GM18505 (cell line): ENCODE measurements around the gene C2orf92.
"Not testable (repeated sequence)": the region's sequence is repeated elsewhere in the genome, so short reads cannot be mapped to it uniquely, and the experiment has no call there.

Source experiments
- ATAC-seq: cut with Tn5 transposase; IDR thresholded peaks from one replicate; pipeline ENCODE4 v1.9.1; 2021; ENCODE audit not compliant: unreplicated experiment
- POLR2A ChIP-seq: IDR thresholded peaks from 4 replicates; pipeline ENCODE4 v1.6.1; 2011; ENCODE audit warnings: borderline replicate concordance; ENCODE audit not compliant: insufficient read depth, insufficient read length; ENCODE audit errors: extremely low read depth

C2orf92 gene

GRCh38 chr2:97669448-97669847, at the start of gene C2orf92:
TSS of gene C2orf92 (plus strand) at chr2:97669713. CDS start at chr2:97669789, 76 bp downstream.
- no peak for ATAC-seq
- TF ChIP-seq POLR2A = no peak

- not testable (repeated sequence) for ATAC-seq
These were observed 49.0 kb upstream of the C2orf92 start for GRCh38 chr2:97620492-97620891.

- ATAC-seq = not testable (repeated sequence)
These were observed 46.5 kb upstream of the C2orf92 start for GRCh38 chr2:97622976-97623375.

- not testable (repeated sequence) for ATAC-seq
These were observed 44.0 kb upstream of the C2orf92 start for GRCh38 chr2:97625354-97626048.

GRCh38 chr2:97626049-97626430, 43.5 kb upstream of the C2orf92 start:
- not testable (repeated sequence) for ATAC-seq

- ATAC-seq = no peak
- TF ChIP-seq POLR2A = no peak
These were observed 25.3 kb upstream of the C2orf92 start for GRCh38 chr2:97644023-97644717.

GRCh38 chr2:97645112-97645694, 24.3 kb upstream of the C2orf92 start:
- peak; percentile 25 for ATAC-seq
- TF ChIP-seq POLR2A = no peak

GRCh38 chr2:97645695-97646629, 23.6 kb upstream of the C2orf92 start, which contains the start of gene COX5B:
TSS of gene COX5B (plus strand) at chr2:97646062. CDS start at chr2:97646087, 25 bp downstream.
- peak; percentile 97 for ATAC-seq
- TF ChIP-seq POLR2A = peak; percentile 97

GRCh38 chr2:97646977-97647376, 22.5 kb upstream of the C2orf92 start:
- TF ChIP-seq POLR2A = no peak
- ATAC-seq = no peak

GRCh38 chr2:97651114-97651513, 18.4 kb upstream of the C2orf92 start:
- no peak for ATAC-seq
- TF ChIP-seq POLR2A = no peak

- no peak for ATAC-seq
- TF ChIP-seq POLR2A = no peak
These were observed 16.0 kb upstream of the C2orf92 start for GRCh38 chr2:97653473-97653872.

- no peak for ATAC-seq
- no peak for TF ChIP-seq POLR2A
These were observed 15.6 kb upstream of the C2orf92 start for GRCh38 chr2:97653874-97654273.

GRCh38 chr2:97654309-97654708, 15.2 kb upstream of the C2orf92 start:
- no peak for ATAC-seq

GRCh38 chr2:97654791-97655190, 14.7 kb upstream of the C2orf92 start:
- no peak for ATAC-seq

More at GRCh38 chr2:97654309-97654708, 15.2 kb upstream of the C2orf92 start:
- TF ChIP-seq POLR2A = no peak

More at GRCh38 chr2:97654791-97655190, 14.7 kb upstream of the C2orf92 start:
- peak; percentile 23 for TF ChIP-seq POLR2A
